Stimulated activated CD8-positive, alpha-beta memory T cell treated with anti-CD3 and anti-CD28 coated beads, Interleukin-12 subunit alpha, Interleukin-12 subunit beta, amount 100 ng/mL, for 1 hour (primary cell): ENCODE measurements around the gene CACNA1I.

Source experiments
- DNase-seq: peaks from one replicate; pipeline ENCODE4 v3.0.0-alpha.2; 2020; ENCODE audit warnings: low read depth

CACNA1I gene

DNA sequence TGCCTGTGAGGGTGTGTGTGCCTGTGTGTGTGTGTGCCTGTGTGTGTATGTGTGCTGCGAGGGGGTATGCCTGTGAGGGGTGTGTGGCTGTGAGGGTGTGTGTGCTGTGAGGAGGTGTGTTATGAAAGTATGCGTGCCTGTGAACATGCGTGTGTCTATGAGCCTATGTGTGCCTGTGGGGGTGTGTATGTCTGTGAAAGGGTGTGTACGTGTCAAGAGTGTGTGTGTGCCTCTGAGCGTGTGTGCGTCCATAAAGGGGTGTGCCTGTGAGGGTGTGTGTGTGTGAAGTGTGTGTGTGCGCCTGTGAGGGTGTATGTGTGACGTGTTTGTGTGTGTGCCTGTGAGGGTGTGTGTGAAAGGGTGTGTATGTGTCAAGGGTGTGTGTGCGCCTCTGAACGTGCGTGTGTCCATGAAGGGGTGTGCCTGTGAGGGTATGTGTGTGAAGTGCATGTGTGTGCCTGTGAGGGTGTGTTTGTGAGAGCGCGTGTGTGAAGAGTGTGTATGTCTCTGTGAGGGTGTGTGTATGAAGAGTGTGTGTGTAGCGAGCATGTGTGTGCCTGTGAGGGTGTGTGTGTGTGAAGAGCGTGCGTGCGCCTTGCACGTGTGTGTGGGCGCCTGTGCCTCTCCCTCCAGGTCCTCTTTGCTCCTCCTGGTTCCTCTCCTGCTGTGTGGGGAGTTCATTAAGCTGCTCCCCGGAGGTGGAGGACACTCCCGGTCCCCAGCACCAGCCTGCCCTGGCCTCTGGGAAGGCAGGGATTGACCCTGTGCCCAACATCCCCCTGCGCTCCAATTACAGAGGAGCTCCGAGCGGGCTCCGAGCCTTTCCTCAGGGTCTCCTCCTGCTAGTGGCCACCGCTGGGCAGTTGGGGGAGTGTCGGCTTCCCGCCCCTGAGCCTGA is 53.3 kb downstream of the CACNA1I start:
- DNase-seq, result no peak

- DNase-seq, result no peak
Measured at GRCh38 chr22:39624501-39624821, 53.9 kb downstream of the CACNA1I start.

GRCh38 chr22:39625569-39626537 is 55.3 kb downstream of the CACNA1I start:
- DNase-seq, result no peak

DNA sequence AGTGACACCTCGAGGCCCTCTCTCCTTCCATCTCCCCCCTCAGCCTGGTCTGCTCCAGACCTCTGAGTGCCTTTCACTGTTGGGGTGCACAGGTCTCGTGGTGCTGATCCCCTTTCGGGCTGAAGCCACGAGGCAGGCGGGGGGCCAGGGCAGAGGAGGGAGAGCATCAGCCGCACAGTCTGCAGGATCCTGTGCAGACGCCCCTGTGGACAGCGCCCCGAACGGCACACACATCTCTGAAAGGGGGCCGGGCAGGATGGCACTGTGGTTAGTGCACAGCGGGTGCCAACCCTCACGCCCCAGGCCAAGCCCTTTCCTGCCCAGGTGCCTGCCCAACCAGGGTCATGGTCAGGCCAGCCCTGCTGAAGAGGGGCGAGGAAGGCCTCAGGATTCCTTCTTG is 56.7 kb downstream of the CACNA1I start:
- DNase-seq, result no peak

DNA sequence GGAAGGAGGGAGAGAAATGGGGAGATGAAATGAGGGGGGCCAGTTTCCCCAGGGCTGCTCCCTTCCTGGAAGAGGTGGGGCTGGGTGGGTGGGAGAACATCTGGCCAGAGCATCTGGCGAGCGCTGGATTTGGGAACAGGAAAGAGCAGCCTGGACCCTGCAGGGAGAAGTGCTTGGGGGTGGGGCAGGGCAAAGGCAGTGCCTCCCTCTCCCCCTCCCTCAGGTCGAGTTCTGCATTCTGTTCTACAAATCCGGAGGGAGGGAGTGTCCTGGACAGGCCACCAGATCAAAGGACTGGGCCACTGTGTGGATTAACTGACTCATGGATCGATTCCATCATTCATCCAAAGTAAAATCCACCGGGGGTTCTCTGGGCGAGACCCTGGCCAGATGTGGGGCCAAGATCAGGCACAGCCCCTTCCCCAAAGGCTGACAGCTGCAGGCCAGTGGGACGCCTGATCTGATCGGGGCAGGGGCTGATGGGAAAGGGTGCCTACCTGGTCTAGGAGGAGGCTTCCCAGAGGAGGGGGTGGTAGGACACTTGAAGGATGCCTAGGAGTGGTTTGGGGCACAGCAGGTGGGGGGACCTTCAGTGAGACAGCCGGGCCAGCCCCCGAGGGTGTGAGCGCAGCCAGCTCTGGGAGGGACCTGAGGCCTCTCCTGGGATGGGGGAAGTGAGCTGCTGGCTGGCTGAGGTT is 57.5 kb downstream of the CACNA1I start:
- no peak for DNase-seq

DNA sequence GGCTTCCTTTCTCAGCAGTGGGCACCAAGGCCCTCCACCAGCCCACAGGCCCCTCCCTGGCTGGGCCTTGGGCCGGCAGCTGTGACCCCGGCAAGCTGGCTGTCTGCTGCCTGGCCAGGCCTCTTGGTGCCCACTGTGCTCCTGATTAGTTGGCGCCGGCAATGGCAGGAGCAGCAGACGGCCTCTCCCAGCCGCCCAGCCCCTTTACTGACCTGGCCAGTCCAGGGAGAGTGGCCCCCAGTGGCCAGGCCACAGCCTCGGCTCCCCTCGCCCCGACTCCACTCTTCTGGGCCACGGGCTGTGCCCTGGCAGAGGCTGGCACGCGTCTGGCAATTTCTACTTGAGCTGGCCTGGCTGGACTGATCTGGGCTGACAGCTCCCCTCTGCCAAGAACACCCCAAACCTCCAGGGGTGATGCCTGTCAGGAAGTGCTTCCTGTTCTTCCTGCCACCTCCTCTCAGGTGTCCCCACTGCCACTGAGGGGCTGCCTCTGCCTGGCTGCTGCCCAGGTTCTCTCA is 58.1 kb downstream of the CACNA1I start:
- DNase-seq, result no peak

GRCh38 chr22:39629851-39630250 is 59.3 kb downstream of the CACNA1I start:
- DNase-seq, result no peak

- no peak for DNase-seq
Measured at GRCh38 chr22:39630721-39631120, 60.2 kb downstream of the CACNA1I start.

DNA sequence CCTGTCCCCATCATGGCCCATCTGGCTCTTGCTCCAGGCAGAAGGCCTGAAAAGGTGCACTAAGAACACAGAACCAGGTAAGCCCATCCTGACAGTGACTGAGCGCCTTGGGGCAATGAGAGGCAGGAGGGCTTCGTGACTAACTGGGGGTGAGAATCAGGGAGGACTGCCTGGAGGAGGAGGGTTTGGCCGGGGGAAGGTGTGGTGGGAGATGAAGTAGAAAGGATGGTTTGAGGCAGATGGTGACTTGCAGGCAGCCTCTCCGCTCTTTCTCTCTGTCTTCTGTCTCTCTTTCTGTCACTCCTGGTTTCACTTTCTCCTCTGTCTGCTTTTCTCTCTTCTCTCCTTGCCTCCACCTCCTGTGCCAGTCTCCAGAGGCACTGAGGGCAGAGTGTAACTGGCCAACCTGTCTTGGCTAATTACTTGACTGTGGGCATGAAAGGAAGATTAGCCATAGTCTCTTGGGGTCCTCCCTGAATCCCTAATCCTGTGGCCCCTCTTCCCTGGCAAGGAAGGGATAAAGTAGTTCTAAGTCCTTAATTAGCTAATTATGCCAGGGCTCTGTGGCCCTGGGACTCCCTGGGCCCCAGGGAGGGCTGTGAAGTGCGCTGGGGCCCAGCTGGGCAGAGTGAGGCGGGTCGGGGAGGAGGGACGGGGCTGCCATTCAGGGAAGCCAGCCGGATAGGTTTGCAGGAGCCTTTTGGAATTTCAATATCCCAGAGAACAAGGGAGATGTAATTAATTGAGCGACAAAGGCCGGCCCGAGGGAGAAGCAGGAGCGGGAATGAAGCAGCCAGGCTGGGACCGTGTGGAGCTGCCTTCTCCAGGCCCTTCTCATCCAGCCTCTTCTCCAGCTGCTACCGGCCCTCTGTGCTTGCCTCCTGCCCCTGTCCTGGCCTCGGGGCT is 61.1 kb downstream of the CACNA1I start:
- no peak for DNase-seq

DNA sequence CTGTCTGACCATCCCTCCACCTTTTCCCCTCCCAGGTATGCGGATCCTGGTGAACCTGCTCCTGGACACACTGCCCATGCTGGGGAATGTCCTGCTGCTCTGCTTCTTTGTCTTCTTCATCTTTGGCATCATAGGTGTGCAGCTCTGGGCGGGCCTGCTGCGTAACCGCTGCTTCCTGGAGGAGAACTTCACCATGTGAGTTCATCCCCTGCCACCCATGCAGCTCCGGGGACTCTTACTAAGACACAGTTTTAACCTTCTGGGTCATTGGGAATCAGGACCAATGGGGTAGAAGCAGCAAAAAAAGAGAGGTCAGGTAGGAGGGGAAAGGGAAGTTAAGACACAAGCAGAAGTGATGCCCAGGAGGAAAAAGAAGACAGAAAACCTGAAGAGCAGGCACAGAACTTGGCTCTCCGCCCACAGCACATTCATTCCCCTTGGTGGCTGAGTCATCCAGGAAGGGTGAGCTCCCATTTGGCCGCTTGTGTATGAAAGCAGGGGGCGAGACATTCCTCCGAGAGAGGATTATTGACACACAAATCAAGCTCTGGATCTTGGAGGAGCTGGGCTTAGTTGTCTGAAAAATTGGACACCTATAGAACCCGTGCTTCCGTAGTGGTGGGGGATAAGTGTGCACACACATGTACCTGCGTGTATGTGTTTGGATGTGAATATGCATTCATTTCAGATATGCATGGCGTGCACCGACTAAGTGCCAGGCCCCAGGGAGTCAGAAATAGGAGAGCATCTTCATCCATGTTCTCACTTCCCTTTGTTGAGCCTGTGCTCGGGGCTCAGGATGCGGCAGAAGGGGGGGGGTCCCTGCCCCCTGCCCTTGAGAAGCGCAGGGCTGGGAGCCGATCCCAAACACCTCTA is 64.2 kb downstream of the CACNA1I start:
- DNase-seq, result no peak

DNA sequence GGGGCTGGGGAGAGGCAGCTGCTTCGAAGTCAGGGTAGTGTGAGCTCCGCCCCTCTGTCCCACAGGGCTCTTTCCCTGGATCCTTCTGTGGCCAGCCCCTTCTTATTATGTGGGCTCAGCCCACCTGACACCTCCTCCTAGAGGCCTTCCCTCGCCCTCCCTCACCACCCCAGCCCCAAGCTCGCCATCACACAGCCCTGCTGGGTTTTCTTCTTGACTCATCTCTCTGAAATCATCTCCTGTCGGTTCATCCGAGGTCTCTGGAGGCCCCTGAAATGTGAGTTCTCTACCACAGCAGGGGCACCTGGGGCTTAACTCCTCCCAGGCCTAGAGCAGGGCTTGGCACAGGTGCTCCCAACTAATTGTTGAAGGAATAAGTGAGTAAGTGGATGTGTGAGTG is 65.2 kb downstream of the CACNA1I start:
- DNase-seq, result no peak

DNA sequence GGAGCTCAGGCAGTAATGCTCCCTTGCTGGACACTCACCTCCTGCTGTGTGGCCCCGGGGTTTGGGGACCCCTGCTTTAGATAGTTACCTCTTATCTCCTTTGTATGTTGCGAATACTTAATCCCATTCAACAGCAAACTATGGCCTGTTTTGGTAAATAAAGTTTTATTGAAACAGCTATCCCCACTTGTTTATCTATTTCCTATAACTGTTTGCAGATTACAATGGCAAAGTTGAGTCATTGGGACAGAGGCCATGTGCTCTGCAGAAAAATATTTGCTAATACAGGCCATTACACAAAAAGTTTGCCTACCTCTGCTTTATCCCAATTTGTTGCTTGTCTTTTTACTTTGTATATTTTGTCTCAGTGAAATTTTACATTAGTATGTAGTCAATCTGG is 68.4 kb downstream of the CACNA1I start:
- DNase-seq, result no peak

DNA sequence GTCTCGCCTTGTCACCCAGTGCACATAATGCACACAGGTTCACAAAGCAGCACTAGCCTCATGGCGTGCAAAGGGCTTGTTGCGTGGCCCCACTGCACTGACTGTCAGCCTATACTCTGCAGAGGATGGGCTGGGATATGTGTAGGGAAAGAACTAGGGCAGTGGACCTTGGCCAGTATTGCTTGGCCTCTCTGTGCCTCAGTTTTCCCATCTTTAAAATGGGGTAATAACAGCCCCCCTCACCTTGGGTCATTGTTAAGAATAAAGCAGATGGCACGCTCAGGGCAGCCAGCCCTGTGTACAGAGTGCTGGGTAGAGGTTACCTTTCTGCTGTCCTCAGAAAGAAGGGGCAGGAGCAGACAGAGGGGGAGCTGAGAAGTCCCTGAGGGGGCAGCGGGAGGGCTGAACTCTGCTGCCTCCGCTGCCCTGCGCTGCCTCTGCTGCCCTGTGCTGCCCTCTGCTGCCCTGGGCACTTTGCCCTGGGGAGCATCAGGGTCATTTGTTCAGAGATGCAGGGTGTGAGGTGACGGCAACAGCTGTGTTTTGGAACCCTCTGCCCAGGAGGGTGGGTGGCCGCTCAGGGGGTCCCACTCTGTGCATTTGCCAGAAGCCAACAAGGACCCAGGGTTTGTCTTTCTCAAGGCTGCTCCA is 71.2 kb downstream of the CACNA1I start:
- DNase-seq, result no peak

DNA sequence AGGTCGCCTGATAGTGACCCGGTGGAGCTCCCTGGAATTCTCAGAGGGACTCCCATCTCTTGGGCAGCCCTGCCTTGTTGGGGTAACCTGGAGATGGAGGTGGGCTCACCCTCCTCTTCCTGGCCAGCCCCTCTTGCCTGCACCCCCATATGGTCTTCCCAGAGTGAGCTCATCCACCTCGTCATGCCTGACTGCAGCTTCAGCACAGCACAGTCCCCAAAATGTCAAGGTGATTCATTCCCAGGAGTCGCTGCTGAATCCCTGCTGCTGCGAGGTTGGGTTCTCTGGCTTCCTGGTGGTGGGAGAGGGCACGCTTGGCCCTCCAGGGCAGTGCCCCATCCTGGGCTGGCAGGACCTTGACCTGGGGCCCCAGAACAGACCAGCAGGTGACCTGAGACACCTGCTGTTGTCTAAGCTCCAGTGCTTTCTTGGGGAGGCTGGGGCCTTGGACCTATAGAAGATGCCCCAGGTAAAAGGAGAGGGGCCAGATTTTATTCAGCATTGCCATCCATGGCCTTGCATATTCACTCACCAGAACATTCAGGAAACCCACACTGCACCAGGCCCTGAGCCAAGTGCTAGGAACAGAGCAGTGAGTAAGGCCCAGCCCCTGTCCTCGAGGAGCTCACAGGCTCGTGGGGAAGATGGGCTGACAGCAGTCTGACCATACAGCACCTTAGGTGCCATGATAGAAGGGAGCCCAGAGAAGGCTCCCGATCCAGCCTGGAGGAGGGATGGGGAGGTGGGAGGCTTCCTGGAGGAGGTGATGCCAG is 72.9 kb downstream of the CACNA1I start:
- no peak for DNase-seq

- DNase-seq, result no peak
Measured at GRCh38 chr22:39645532-39645931, 75.0 kb downstream of the CACNA1I start.

- no peak for DNase-seq
Measured at GRCh38 chr22:39646398-39647063, 76.0 kb downstream of the CACNA1I start.

DNA sequence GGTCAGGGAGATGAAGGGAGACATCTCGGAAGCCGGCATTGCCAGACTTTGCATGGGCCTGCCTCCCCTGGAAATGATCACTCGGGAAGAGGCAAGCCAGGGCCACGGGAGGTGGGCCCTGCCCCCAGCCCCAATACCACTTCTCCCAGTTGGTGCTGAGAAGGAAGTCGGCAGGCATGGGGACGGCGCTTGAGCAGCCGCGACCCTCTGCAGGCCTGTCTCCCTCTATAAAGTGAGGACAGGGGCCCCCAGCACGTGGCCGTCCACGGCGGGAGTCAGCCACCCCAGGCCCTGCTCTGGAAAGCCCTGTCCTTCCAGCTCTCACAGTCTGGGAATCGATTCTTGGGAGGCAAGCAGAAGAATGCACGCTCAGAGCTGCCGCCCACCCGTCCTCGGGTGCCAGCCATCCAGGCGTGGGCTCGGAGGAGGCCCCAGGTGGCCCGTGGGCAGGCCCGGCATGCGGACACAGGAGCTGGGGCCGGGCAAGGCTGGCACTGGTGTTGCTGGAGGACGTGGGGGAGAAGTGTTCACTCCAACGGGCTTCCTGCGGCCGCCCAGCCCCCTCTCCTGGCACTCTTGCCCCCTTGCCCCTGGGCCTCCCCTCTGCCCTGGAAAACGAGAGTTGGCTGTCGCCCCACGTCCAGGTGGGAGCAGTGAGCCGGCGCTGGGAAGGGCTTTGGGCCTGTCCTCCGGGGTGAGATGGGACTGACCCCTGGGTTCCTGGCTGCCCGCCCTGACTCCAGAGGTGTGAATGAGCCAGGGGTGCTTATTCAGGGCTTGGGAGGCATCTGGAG is 77.5 kb downstream of the CACNA1I start:
- DNase-seq, result no peak

DNA sequence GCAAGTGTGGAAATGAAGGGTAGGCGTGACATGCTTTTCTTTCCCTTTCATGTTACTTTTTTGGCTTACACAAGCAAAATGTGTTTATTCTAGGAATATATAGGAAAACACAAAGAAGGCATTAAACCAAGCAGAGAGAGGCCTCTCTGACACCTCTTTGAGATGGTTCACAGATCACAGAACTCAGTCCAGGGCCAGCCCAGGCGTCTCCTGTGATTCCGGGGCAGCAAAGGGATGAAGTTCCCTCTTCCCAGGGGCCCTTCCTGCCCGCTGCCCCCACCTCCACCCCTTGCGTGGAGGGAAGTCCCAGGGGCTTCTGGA is 78.0 kb downstream of the CACNA1I start:
- DNase-seq, result no peak
